ENCODE results near the gene FNTB. TPM values are rescaled to one million over a fixed set of nuclear protein-coding genes. Genes with fewer than 3 reads are reported as not detected.
"Not testable (repeated sequence)": the region's sequence is repeated elsewhere in the genome, so short reads cannot be mapped to it uniquely, and the experiment has no call there.

The FNTB gene
- total and polyA plus RNA-seq, 8 donors, result 4.6 to 9.5 (median 6.7) TPM

GRCh38 chr14:65079768-65080167 is 93.1 kb downstream of the FNTB start:
- ATAC-seq (no peak), DNase-seq (no peak), FAIRE-seq (no peak)
- WGBS, 2 donors, result 86 to 88% methylated on average over 5 of the region's 5 CpGs
- no peaks in the 10 kb centered on the region for H3K9me3 ChIP-seq
- no peak for TF ChIP-seq CTCF (IDR thresholded peaks at IDR 0.05)
- H3K4me1 ChIP-seq, result peaks cover 0 to 11% (median 0%) of the 10 kb centered on the region in 3 donors
- no peak overlapping the region for H3K4me3 ChIP-seq
- H3K36me3 ChIP-seq, result peaks cover 0 to 24% (median 18%) of the 10 kb centered on the region in 3 donors
- intact Hi-C loops (cut with DNase I), result no loop called here
- no peak overlapping the region for H3K27ac ChIP-seq
- H3K27me3 ChIP-seq, result no peaks in the 10 kb centered on the region

- DNase-seq, result no peak
- peak; percentile 77 to 88 (median 78) for ATAC-seq
- Histone ChIP-seq H3K4me3 (no peak overlapping the region), H3K27ac (no peak overlapping the region), H3K4me1 (peaks cover 0 to 11% (median 0%) of the 10 kb centered on the region in 3 donors), H3K27me3 (no peaks in the 10 kb centered on the region), H3K36me3 (peaks cover 0 to 20% (median 11%) of the 10 kb centered on the region in 3 donors), H3K9me3 (no peaks in the 10 kb centered on the region)
- no peak for TF ChIP-seq CTCF (IDR thresholded peaks at IDR 0.05)
- FAIRE-seq, result no peak
- intact Hi-C loops (cut with DNase I), result no loop called here
- 58 to 67% methylated on average over 2 of the region's 2 CpGs for WGBS, 2 donors
Measured at GRCh38 chr14:65080960-65081747, 94.5 kb downstream of the FNTB start.

- no peak for DNase-seq
- Histone ChIP-seq H3K4me3 (no peak overlapping the region), H3K27ac (no peak overlapping the region), H3K9me3 (no peaks in the 10 kb centered on the region), H3K4me1 (peaks cover 0 to 11% (median 0%) of the 10 kb centered on the region in 3 donors), H3K27me3 (no peaks in the 10 kb centered on the region), H3K36me3 (peaks cover 0 to 22% (median 5%) of the 10 kb centered on the region in 3 donors)
- ATAC-seq, result no peak
- FAIRE-seq, result no peak
- no peak for TF ChIP-seq CTCF (IDR thresholded peaks at IDR 0.05)
- intact Hi-C loops (cut with DNase I), result no loop called here
- 80 to 92% methylated on average over 2 of the region's 2 CpGs for WGBS, 2 donors
Measured at GRCh38 chr14:65082930-65083329, 96.2 kb downstream of the FNTB start.

GRCh38 chr14:65084554-65085505 is 98.1 kb downstream of the FNTB start:
- Histone ChIP-seq H3K27me3 (no peaks in the 10 kb centered on the region), H3K36me3 (peaks cover 0 to 28% (median 8%) of the 10 kb centered on the region in 3 donors), H3K4me3 (no peak overlapping the region), H3K9me3 (no peaks in the 10 kb centered on the region), H3K27ac (no peak overlapping the region), H3K4me1 (peaks cover 0 to 11% (median 0%) of the 10 kb centered on the region in 3 donors)
- no peak for ATAC-seq
- 87 to 89% methylated on average over 6 of the region's 6 CpGs for WGBS, 2 donors
- no peak for FAIRE-seq
- intact Hi-C loops (cut with DNase I), result no loop called here
- no peak for TF ChIP-seq CTCF (IDR thresholded peaks at IDR 0.05)
- DNase-seq, result no peak

GRCh38 chr14:65086686-65087085 is 100.0 kb downstream of the FNTB start:
- FAIRE-seq; H3K4me1 ChIP-seq; H3K27ac ChIP-seq; H3K9me3 ChIP-seq; H3K4me3 ChIP-seq; ATAC-seq; DNase-seq; intact Hi-C loops (cut with DNase I); H3K27me3 ChIP-seq: not testable (repeated sequence)
- peaks cover 0 to 33% (median 8%) of the 10 kb centered on the region in 3 donors for H3K36me3 ChIP-seq
- WGBS, 2 donors, result 96 to 99% methylated on average over 4 of the region's 4 CpGs

- 97 to 98% methylated on average over 8 of the region's 8 CpGs for WGBS, 2 donors
- peaks cover 0 to 45% (median 13%) of the 10 kb centered on the region in 3 donors for H3K36me3 ChIP-seq
- H3K27ac ChIP-seq; ATAC-seq; H3K9me3 ChIP-seq; DNase-seq; intact Hi-C loops (cut with DNase I); H3K4me3 ChIP-seq; H3K27me3 ChIP-seq; FAIRE-seq; H3K4me1 ChIP-seq: not testable (repeated sequence)
Measured at GRCh38 chr14:65087835-65088234, 101.1 kb downstream of the FNTB start.

Data from pancreas (tissue), 10 donors.